ENCODE measurements around the gene ATP2A3. TPM values are rescaled to one million over a fixed set of nuclear protein-coding genes. Genes with fewer than 3 reads are reported as not detected.

The ATP2A3 gene
- polyA plus RNA-seq, 3 donors, result 6.9 to 46.5 (median 9.5) TPM

DNA sequence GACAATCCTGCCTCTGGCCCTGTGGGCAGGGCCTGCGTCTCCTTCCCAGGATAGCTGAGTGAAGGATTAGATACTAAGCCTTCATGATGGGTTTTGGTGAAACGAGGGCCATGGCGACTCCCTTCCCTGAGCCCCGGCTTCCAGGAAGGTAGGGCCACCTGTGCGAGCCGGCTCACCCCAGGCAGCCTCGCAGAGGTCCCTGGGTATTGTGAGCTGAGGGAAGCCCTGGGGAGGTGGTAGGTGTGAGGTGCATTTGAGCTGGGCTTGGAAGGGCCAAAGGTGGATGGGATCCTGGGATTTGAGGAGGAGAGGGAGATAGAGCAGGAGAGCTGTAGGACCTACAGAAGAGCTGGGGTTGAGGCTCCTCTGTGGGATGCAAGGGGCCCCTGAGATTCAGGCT is 41.5 kb downstream of the ATP2A3 start:
- TF ChIP-seq, protein P1, sequence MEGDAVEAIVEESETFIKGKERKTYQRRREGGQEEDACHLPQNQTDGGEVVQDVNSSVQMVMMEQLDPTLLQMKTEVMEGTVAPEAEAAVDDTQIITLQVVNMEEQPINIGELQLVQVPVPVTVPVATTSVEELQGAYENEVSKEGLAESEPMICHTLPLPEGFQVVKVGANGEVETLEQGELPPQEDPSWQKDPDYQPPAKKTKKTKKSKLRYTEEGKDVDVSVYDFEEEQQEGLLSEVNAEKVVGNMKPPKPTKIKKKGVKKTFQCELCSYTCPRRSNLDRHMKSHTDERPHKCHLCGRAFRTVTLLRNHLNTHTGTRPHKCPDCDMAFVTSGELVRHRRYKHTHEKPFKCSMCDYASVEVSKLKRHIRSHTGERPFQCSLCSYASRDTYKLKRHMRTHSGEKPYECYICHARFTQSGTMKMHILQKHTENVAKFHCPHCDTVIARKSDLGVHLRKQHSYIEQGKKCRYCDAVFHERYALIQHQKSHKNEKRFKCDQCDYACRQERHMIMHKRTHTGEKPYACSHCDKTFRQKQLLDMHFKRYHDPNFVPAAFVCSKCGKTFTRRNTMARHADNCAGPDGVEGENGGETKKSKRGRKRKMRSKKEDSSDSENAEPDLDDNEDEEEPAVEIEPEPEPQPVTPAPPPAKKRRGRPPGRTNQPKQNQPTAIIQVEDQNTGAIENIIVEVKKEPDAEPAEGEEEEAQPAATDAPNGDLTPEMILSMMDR (IDR thresholded peaks at IDR 0.05), result no peak
- no peak overlapping the region for H3K4me3 ChIP-seq (replicated peaks in 1 of 3; ENCODE audit: low read depth in 2 of 3, low read length in 3 of 3)

DNA sequence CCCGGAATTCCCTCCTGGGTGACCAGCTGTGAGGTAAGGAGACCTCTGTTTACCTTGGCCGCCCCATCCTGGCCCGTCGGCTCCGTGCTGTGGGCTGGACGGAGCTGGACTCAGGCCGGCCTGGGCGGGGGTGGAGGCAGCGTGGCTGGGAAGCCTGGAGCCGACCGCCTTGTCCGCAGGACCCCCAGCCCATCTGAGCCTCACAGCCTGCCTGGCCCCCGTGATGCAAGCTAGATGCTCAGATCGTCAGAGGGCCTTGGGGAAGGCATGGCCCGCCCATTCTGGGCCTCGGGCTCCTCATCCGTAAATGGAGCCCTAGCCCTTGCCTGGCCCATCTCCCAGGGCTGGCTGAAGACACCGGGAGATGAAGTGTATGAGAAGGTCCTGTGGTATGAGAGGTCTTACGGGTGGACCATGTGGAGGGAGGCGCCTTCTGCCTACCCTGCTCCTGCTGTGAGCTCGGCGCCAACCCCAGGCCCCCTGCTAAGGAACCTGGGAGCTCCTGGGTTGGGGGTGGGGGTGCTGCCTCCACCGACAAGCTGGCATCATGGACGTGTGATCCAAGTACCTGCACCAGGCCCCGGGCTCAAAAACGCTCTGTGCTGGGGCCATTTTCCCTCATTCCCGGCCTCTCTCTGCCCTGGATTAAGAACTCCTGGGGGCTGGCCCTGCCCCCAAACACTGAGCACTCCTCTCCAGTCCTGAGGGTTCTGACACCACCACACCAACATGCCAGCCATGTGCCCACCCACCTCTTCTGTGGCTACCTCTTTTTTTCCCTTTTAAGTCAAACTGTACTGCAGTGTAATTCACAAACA is 42.5 kb downstream of the ATP2A3 start:
- 97% methylated on average over 23 of the region's 27 CpGs for WGBS (ENCODE audit: insufficient coverage)
- peaks cover 14% of the 10 kb centered on the region for H3K4me1 Mint-ChIP-seq
- no peak overlapping the region for H2AFZ ChIP-seq (ENCODE audit: insufficient read depth, low read depth, low read length, poor library complexity, severe bottlenecking)
- H3K27me3 ChIP-seq (ENCODE audit: control insufficient read depth in 2 of 2, insufficient read depth in 2 of 2, low read length in 2 of 2), result no peaks in the 10 kb centered on the region
- H4K20me1 ChIP-seq (ENCODE audit: insufficient read depth, low read length), result no peaks in the 10 kb centered on the region
- H3K4me3 ChIP-seq (replicated peaks in 1 of 3; ENCODE audit: low read depth in 2 of 3, low read length in 3 of 3), result no peak overlapping the region
- peaks cover 12 to 22% of the 10 kb centered on the region in 2 donors for H3K36me3 ChIP-seq (replicated peaks in 1 of 2; ENCODE audit: control insufficient read depth in 1 of 2, insufficient read depth in 2 of 2, low read length in 2 of 2)
- H3K36me3 Mint-ChIP-seq, result peaks cover 22 to 27% of the 10 kb centered on the region in 2 donors
- H3K27me3 Mint-ChIP-seq (ENCODE audit: low read depth in 3 of 3), result peaks cover 0 to 5% (median 3%) of the 10 kb centered on the region in 3 donors
- no peaks in the 10 kb centered on the region for H3K9me3 ChIP-seq (replicated peaks in 1 of 2; ENCODE audit: control insufficient read depth in 1 of 2, insufficient read depth in 1 of 2, low read length in 2 of 2)
- TF ChIP-seq, protein P1 (IDR thresholded peaks at IDR 0.05), result no peak
- H3K9me3 Mint-ChIP-seq, result peaks cover 0 to 2% (median 0%) of the 10 kb centered on the region in 7 donors
- peaks cover 4% of the 10 kb centered on the region for H3K79me2 ChIP-seq (ENCODE audit: insufficient read depth, low read length)
- peak overlapping the region in 2 of 7 donors; percentile 16 to 46 for H3K27ac Mint-ChIP-seq
- intact Hi-C loops (cut with micrococcal nuclease), result no loop called here
- H3K27ac ChIP-seq (ENCODE audit: low read depth in 1 of 2, low read length in 2 of 2), result no peak overlapping the region
- DNase-seq, result no peak
- no peak overlapping the region for H3K4me3 Mint-ChIP-seq
- no peak overlapping the region for H3K4me2 ChIP-seq (replicated peaks; ENCODE audit: extremely low read depth, low read length, poor library complexity, severe bottlenecking)
- no peak overlapping the region for H3K9ac ChIP-seq (ENCODE audit: insufficient read depth, low read length, poor library complexity, severe bottlenecking)
- H3K4me1 ChIP-seq (ENCODE audit: control insufficient read depth in 1 of 2, insufficient read depth in 2 of 2, low read length in 2 of 2), result peaks cover 18 to 19% of the 10 kb centered on the region in 2 donors

More for the DNA sequence above, 41.5 kb downstream of the ATP2A3 start:
- peaks cover 0 to 7% (median 3%) of the 10 kb centered on the region in 3 donors for H3K27me3 Mint-ChIP-seq (ENCODE audit: low read depth in 3 of 3)
- H3K36me3 Mint-ChIP-seq, result peaks cover 29 to 36% of the 10 kb centered on the region in 2 donors
- intact Hi-C loops (cut with micrococcal nuclease), result no loop called here
- Histone ChIP-seq H2AFZ (ENCODE audit: insufficient read depth, low read depth, low read length, poor library complexity, severe bottlenecking) (no peak overlapping the region), H3K4me2 (replicated peaks; ENCODE audit: extremely low read depth, low read length, poor library complexity, severe bottlenecking) (no peak overlapping the region), H3K27ac (ENCODE audit: low read depth in 1 of 2, low read length in 2 of 2) (no peak overlapping the region), H3K9ac (ENCODE audit: insufficient read depth, low read length, poor library complexity, severe bottlenecking) (no peak overlapping the region), H4K20me1 (ENCODE audit: insufficient read depth, low read length) (no peaks in the 10 kb centered on the region), H3K27me3 (ENCODE audit: control insufficient read depth in 2 of 2, insufficient read depth in 2 of 2, low read length in 2 of 2) (no peaks in the 10 kb centered on the region), H3K9me3 (replicated peaks in 1 of 2; ENCODE audit: control insufficient read depth in 1 of 2, insufficient read depth in 1 of 2, low read length in 2 of 2) (no peaks in the 10 kb centered on the region), H3K79me2 (ENCODE audit: insufficient read depth, low read length) (no peaks in the 10 kb centered on the region), H3K36me3 (replicated peaks in 1 of 2; ENCODE audit: control insufficient read depth in 1 of 2, insufficient read depth in 2 of 2, low read length in 2 of 2) (peaks cover 19 to 31% of the 10 kb centered on the region in 2 donors), H3K4me1 (ENCODE audit: control insufficient read depth in 1 of 2, insufficient read depth in 2 of 2, low read length in 2 of 2) (peaks cover 7 to 9% of the 10 kb centered on the region in 2 donors)
- peaks cover 0 to 2% (median 0%) of the 10 kb centered on the region in 7 donors for H3K9me3 Mint-ChIP-seq
- peak overlapping the region in 1 of 7 donors; percentile 26 for H3K27ac Mint-ChIP-seq
- H3K4me1 Mint-ChIP-seq, result peaks cover 4% of the 10 kb centered on the region
- no peak for DNase-seq
- 97% methylated on average over 5 of the region's 7 CpGs for WGBS (ENCODE audit: insufficient coverage)
- H3K4me3 Mint-ChIP-seq, result no peak overlapping the region

All from CD14-positive monocyte (primary cell).